ENCODE measurements around the gene PPP2R1B.

DNA sequence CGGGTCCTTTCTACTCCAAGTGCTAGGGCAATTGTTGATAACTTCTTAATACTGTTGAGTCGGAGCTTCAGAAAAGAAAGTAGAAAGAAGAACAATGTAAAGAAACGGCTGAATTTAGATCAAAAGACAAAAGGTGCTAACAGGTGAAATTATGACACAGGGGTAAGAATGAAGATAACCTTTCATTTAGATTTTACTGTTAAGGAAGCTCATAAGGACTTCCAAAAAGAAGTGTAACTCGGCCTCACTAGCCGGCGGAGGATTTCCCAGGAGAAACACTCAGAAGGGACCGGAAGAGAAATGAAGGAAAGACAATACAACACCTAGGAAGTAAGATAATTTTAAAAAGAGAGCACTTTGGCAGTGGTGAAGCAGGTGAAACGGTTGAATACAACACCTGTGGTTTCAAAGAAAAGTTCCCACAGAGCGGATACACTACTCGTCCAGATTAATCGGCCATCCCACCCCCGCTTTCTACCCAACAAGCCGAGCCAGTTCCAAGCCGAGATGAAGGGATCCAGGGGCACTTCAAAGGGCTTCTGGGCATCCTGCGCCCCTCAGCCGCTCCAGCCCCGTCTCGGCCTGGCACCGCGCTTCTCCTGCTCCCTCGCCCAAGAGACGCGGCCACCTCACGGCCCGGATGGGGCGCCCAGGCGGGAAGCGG, 737 bp downstream of the PPP2R1B start:
- TF ChIP-seq POLR2AphosphoS5 (IDR thresholded peaks at IDR 0.05; ENCODE audit: borderline replicate concordance, low read depth, low read length) (no peak), EZH2 (IDR thresholded peaks at IDR 0.05) (no peak), FOXP2 (optimal IDR thresholded peaks at IDR 0.05; ENCODE audit: control extremely low read depth, extremely low read length, insufficient read depth) (no peak)
